GM21737 (cell line): ENCODE data around the gene KSR1.
"Not testable (repeated sequence)": the region's sequence is repeated elsewhere in the genome, so short reads cannot be mapped to it uniquely, and the experiment has no call there.

Source experiments
- ATAC-seq: cut with Tn5 transposase; IDR thresholded peaks from one replicate; pipeline ENCODE4 v1.9.1; 2021; ENCODE audit warnings: mild to moderate bottlenecking, moderate library complexity; ENCODE audit not compliant: unreplicated experiment

Gene KSR1

GRCh38 chr17:27628376-27628775, 172.1 kb downstream of the KSR1 start:
- ATAC-seq = no peak

GRCh38 chr17:27629260-27629659, 173.0 kb downstream of the KSR1 start:
- not testable (repeated sequence) for ATAC-seq

- ATAC-seq = no peak
Observed at GRCh38 chr17:27630607-27631410, 174.6 kb downstream of the KSR1 start, which contains the start of gene LGALS9. Gene LGALS9, plus strand, starts transcription at chr17:27631188. Its CDS starts 78 bp downstream, at chr17:27631266.

GRCh38 chr17:27631411-27631760, 175.1 kb downstream of the KSR1 start:
- no peak for ATAC-seq

- ATAC-seq = no peak
Observed at GRCh38 chr17:27631897-27632725, 175.9 kb downstream of the KSR1 start.

GRCh38 chr17:27632766-27633165, 176.5 kb downstream of the KSR1 start:
- not testable (repeated sequence) for ATAC-seq

GRCh38 chr17:27633312-27634025, 177.2 kb downstream of the KSR1 start:
- no peak for ATAC-seq

- no peak for ATAC-seq
Observed at GRCh38 chr17:27634026-27634335, 177.7 kb downstream of the KSR1 start.

GRCh38 chr17:27634776-27635175, 178.5 kb downstream of the KSR1 start:
- no peak for ATAC-seq

- ATAC-seq = no peak
Observed at GRCh38 chr17:27635275-27635823, 179.1 kb downstream of the KSR1 start.

- ATAC-seq = not testable (repeated sequence)
Observed at GRCh38 chr17:27636005-27636520, 179.8 kb downstream of the KSR1 start.

GRCh38 chr17:27637818-27638217, 181.6 kb downstream of the KSR1 start:
- ATAC-seq = not testable (repeated sequence)

- ATAC-seq = not testable (repeated sequence)
Observed at GRCh38 chr17:27638415-27638914, 182.2 kb downstream of the KSR1 start.

- no peak for ATAC-seq
Observed at GRCh38 chr17:27640790-27641189, 184.5 kb downstream of the KSR1 start.

GRCh38 chr17:27644586-27644985, 188.3 kb downstream of the KSR1 start:
- no peak for ATAC-seq

- not testable (repeated sequence) for ATAC-seq
Observed at GRCh38 chr17:27645621-27646020, 189.4 kb downstream of the KSR1 start.

- ATAC-seq = no peak
Observed at GRCh38 chr17:27646232-27646631, 190.0 kb downstream of the KSR1 start.

- ATAC-seq = no peak
Observed at GRCh38 chr17:27647765-27648164, 191.5 kb downstream of the KSR1 start.

- ATAC-seq = not testable (repeated sequence)
Observed at GRCh38 chr17:27649111-27649571, 192.9 kb downstream of the KSR1 start.

GRCh38 chr17:27649929-27650328, 193.7 kb downstream of the KSR1 start:
- no peak for ATAC-seq

GRCh38 chr17:27650836-27651235, 194.6 kb downstream of the KSR1 start:
- ATAC-seq = no peak
